Endothelial cell of hepatic sinusoid (primary cell): ENCODE results near the gene BTAF1.

Experiments used
- in situ Hi-C: cut with HindIII; loops from 2 replicates; pipeline ENCODE4 v1.10.0; 2017; ENCODE audit warnings: low sequenced_read_pairs

The BTAF1 gene

GRCh38 chr10:92038949-92039348 is 115.4 kb downstream of the BTAF1 start:
- in situ Hi-C loops, result no loop called here

- in situ Hi-C loops, result no loop called here
Measured at GRCh38 chr10:92042541-92042940, 119.0 kb downstream of the BTAF1 start.

GRCh38 chr10:92045641-92046106 is 122.1 kb downstream of the BTAF1 start:
- in situ Hi-C loops, result no loop called here

GRCh38 chr10:92047215-92047614 is 123.6 kb downstream of the BTAF1 start:
- in situ Hi-C loops, result no loop called here

GRCh38 chr10:92052088-92052487 is 128.5 kb downstream of the BTAF1 start:
- in situ Hi-C loops, result loop anchor here (5.0 kb wide), 1 partner anchor 50 kb away; no protein-coding TSS in a partner anchor

- in situ Hi-C loops, result loop anchor here (5.0 kb wide), 1 partner anchor 50 kb away; no protein-coding TSS in a partner anchor
Measured at GRCh38 chr10:92052741-92053140, 129.2 kb downstream of the BTAF1 start.

GRCh38 chr10:92054807-92055206 is 131.2 kb downstream of the BTAF1 start:
- in situ Hi-C loops, result loop anchor here (5.0 kb wide), 1 partner anchor 53 kb away; no protein-coding TSS in a partner anchor

- in situ Hi-C loops, result no loop called here
Measured at GRCh38 chr10:92062273-92062672, 138.7 kb downstream of the BTAF1 start.

- in situ Hi-C loops, result no loop called here
Measured at GRCh38 chr10:92064506-92064905, 140.9 kb downstream of the BTAF1 start.

- in situ Hi-C loops, result no loop called here
Measured at GRCh38 chr10:92066386-92066785, 142.8 kb downstream of the BTAF1 start.

GRCh38 chr10:92068900-92069299 is 145.3 kb downstream of the BTAF1 start:
- in situ Hi-C loops, result no loop called here

GRCh38 chr10:92074126-92074887 is 150.7 kb downstream of the BTAF1 start:
- in situ Hi-C loops, result no loop called here

- in situ Hi-C loops, result no loop called here
Measured at GRCh38 chr10:92075829-92076228, 152.3 kb downstream of the BTAF1 start.

GRCh38 chr10:92076722-92077121 is 153.2 kb downstream of the BTAF1 start:
- in situ Hi-C loops, result no loop called here

GRCh38 chr10:92079003-92079402 is 155.4 kb downstream of the BTAF1 start:
- in situ Hi-C loops, result no loop called here
